Measurements from ENCODE around the gene AP1S1.

The AP1S1 gene

GRCh38 chr7:101202603-101202918, 48.3 kb downstream of the AP1S1 start:
- DNase-seq, result no peak

- peak; percentile 29 to 34 for DNase-seq
Measured at GRCh38 chr7:101203740-101204738, 49.8 kb downstream of the AP1S1 start.

- DNase-seq, result no peak
Measured at GRCh38 chr7:101205901-101206664, 51.8 kb downstream of the AP1S1 start.

- DNase-seq, result no peak
Measured at GRCh38 chr7:101206665-101207042, 52.4 kb downstream of the AP1S1 start.

DNA sequence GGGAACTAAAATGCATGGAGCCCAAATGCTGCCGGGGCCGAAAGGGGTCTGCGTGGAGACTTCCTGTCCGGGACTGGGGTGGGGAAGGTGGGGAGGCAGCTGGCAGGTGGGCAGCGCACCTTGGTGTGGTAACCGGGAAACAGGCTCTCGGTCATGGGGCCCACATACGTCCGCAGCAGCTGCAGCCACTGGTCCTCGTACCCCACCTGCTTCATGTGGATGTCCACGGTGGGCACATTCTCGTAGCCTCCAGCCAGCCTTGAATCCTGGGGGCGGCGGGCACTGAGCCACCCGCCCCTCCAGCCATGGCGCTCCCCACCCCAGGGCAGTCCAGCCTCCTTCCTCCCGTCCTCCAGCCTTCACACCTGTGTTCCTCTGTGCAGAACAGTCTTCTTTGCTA, 53.2 kb downstream of the AP1S1 start:
- no peak for DNase-seq

DNA sequence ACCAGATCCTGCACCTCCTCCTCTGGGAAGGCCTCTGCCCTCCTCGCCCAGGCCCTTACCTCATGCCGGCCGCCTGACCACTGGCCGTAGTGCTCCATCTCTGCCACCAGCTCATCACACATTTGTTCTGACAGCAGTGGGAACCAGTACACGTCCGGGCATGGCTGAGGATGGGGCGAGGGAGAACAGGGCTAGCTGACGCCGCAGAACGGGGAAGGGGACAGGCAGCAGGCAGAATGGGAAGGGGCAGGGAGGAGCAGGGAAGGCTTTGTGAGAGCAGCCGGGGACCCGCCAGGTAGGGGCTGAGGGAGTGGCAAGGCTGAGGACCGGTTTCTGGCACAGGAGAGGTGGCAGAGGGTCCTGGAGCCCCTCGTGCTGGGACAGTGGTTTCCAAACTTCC, 54.5 kb downstream of the AP1S1 start:
- no peak for DNase-seq

- no peak for DNase-seq
Measured at GRCh38 chr7:101210143-101210542, 55.9 kb downstream of the AP1S1 start.

Measured in activated CD4-positive, alpha-beta T cell treated with anti-CD3 and anti-CD28 coated beads, Interleukin-2, amount 50 U/mL, for 4 hours (primary cell).